Hematopoietic multipotent progenitor cell treated with erythropoietin and hydrocortisone succinate and interleukin-3 and kit ligand, for 6 days (in vitro differentiated cells): Measurements from ENCODE around the gene APOA1.

Experiments used
- DNase-seq: peaks from one replicate; pipeline ENCODE4 v3.0.0-alpha.2; 2015

APOA1 gene

DNA sequence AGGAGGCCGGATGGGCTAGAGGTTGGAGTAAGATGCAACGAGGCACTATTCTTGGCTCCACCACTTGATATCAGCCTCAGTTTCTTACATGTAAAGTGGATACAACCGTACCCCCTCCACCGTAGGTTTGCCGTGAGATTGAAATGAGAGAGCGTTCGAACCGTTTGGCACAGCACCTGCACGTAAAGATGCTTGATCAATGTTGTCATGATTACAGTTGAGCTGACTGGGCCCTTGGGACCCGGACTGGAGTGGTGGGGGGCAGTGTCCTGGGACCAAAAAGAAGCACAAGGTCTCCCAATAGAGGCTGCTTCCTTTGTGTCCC is 4.0 kb downstream of the APOA1 start:
- no peak for DNase-seq

DNA sequence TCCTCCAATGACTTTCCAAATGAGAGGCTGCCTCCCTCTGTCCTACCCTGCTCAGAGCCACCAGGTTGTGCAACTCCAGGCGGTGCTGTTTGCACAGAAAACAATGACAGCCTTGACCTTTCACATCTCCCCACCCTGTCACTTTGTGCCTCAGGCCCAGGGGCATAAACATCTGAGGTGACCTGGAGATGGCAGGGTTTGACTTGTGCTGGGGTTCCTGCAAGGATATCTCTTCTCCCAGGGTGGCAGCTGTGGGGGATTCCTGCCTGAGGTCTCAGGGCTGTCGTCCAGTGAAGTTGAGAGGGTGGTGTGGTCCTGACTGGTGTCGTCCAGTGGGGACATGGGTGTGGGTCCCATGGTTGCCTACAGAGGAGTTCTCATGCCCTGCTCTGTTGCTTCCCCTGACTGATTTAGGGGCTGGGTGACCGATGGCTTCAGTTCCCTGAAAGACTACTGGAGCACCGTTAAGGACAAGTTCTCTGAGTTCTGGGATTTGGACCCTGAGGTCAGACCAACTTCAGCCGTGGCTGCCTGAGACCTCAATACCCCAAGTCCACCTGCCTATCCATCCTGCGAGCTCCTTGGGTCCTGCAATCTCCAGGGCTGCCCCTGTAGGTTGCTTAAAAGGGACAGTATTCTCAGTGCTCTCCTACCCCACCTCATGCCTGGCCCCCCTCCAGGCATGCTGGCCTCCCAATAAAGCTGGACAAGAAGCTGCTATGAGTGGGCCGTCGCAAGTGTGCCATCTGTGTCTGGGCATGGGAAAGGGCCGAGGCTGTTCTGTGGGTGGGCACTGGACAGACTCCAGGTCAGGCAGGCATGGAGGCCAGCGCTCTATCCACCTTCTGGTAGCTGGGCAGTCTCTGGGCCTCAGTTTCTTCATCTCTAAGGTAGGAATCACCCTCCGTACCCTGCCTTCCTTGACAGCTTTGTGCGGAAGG is 4.8 kb downstream of the APOA1 start:
- no peak for DNase-seq

DNA sequence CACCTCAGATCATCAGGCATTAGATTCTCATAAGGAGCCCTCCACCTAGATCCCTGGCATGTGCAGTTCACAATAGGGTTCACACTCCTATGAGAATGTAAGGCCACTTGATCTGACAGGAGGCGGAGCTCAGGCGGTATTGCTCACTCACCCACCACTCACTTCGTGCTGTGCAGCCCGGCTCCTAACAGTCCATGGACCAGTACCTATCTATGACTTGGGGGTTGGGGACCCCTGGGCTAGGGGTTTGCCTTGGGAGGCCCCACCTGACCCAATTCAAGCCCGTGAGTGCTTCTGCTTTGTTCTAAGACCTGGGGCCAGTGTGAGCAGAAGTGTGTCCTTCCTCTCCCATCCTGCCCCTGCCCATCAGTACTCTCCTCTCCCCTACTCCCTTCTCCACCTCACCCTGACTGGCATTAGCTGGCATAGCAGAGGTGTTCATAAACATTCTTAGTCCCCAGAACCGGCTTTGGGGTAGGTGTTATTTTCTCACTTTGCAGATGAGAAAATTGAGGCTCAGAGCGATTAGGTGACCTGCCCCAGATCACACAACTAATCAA is 5.6 kb downstream of the APOA1 start:
- DNase-seq: no peak

DNA sequence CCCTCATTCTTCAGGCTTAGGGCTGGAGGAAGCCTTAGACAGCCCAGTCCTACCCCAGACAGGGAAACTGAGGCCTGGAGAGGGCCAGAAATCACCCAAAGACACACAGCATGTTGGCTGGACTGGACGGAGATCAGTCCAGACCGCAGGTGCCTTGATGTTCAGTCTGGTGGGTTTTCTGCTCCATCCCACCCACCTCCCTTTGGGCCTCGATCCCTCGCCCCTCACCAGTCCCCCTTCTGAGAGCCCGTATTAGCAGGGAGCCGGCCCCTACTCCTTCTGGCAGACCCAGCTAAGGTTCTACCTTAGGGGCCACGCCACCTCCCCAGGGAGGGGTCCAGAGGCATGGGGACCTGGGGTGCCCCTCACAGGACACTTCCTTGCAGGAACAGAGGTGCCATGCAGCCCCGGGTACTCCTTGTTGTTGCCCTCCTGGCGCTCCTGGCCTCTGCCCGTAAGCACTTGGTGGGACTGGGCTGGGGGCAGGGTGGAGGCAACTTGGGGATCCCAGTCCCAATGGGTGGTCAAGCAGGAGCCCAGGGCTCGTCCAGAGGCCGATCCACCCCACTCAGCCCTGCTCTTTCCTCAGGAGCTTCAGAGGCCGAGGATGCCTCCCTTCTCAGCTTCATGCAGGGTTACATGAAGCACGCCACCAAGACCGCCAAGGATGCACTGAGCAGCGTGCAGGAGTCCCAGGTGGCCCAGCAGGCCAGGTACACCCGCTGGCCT is 7.1 kb downstream of the APOA1 start:
- no peak for DNase-seq

DNA sequence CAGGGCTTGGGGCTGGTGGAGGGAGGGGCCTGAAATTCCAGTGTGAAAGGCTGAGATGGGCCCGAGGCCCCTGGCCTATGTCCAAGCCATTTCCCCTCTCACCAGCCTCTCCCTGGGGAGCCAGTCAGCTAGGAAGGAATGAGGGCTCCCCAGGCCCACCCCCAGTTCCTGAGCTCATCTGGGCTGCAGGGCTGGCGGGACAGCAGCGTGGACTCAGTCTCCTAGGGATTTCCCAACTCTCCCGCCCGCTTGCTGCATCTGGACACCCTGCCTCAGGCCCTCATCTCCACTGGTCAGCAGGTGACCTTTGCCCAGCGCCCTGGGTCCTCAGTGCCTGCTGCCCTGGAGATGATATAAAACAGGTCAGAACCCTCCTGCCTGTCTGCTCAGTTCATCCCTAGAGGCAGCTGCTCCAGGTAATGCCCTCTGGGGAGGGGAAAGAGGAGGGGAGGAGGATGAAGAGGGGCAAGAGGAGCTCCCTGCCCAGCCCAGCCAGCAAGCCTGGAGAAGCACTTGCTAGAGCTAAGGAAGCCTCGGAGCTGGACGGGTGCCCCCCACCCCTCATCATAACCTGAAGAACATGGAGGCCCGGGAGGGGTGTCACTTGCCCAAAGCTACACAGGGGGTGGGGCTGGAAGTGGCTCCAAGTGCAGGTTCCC is 7.8 kb downstream of the APOA1 start, which contains the start of gene APOC3:
Gene APOC3, plus strand, starts transcription at position 383 of the 659 bp plus-strand sequence. CDS start 676 bp downstream, outside the sequence.
- DNase-seq: no peak

DNA sequence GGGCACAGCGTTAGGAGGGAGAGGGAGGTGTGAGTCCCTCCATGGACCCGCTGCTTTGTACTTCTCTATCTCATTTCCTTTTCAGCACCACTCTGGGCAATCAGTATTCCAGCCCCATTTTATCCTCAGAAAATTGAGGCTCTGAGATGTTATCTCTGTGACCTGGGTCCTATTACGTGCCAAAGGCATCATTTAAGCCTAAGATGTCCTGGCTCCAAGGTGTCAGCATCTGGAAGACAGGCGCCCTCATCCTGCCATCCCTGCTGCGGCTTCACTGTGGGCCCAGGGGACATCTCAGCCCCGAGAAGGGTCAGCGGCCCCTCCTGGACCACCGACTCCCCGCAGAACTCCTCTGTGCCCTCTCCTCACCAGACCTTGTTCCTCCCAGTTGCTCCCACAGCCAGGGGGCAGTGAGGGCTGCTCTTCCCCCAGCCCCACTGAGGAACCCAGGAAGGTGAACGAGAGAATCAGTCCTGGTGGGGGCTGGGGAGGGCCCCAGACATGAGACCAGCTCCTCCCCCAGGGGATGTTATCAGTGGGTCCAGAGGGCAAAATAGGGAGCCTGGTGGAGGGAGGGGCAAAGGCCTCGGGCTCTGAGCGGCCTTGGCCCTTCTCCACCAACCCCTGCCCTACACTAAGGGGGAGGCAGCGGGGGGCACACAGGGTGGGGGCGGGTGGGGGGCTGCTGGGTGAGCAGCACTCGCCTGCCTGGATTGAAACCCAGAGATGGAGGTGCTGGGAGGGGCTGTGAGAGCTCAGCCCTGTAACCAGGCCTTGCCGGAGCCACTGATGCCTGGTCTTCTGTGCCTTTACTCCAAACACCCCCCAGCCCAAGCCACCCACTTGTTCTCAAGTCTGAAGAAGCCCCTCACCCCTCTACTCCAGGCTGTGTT is 8.5 kb downstream of the APOA1 start:
- DNase-seq: peak; percentile 30

DNA sequence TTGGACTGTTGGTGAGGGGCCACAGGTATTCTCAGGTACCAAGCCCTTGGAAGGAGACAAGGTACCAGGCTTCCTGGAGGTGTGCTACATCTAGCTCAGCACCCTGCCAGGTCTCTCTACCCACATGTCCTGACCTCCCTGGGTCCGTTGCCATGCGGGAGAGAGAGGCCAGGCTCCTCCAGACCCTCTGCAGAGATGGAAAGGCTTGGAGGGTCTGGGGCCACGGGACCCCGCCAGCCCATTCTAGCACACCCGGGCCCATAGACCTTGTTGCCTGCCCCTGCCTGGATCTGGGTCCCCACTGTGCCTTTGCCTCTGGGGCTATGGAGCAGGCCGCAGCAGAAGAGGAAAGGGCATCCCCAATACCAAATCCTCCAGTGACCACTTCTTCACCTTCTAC is 10.0 kb downstream of the APOA1 start:
- DNase-seq: no peak

DNA sequence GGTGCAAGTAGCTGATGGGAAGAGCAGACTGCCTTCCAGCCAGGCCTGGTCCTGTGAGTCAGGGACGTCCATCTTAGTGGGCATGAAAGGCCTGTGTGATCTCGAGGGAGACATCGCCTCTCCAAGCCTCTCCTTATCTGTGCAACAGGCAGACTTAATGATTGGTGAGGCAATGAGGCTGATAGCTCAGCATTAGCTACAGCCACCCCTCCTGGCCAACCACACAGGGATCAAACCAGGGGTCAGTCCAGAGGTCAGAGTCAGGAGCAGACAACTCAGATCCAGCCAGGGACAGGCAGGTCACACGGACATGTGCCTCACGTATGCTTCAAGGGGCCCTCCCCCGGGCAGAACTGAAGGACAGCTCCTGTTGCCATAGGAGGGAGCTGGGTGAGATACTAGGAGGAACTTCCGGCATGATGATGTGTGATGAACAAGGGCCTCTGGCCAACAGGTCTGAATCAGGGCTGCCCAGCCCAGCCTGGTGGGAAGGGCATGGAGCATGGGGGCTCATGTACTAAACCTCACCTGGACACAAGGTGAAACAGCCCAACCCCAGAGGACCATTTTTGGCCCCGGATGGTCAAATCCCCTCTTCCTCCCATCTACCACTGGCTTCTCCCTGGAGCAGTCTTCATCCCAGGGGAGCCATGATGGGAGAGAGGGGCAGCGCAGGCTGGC is 10.5 kb downstream of the APOA1 start:
- no peak for DNase-seq

DNA sequence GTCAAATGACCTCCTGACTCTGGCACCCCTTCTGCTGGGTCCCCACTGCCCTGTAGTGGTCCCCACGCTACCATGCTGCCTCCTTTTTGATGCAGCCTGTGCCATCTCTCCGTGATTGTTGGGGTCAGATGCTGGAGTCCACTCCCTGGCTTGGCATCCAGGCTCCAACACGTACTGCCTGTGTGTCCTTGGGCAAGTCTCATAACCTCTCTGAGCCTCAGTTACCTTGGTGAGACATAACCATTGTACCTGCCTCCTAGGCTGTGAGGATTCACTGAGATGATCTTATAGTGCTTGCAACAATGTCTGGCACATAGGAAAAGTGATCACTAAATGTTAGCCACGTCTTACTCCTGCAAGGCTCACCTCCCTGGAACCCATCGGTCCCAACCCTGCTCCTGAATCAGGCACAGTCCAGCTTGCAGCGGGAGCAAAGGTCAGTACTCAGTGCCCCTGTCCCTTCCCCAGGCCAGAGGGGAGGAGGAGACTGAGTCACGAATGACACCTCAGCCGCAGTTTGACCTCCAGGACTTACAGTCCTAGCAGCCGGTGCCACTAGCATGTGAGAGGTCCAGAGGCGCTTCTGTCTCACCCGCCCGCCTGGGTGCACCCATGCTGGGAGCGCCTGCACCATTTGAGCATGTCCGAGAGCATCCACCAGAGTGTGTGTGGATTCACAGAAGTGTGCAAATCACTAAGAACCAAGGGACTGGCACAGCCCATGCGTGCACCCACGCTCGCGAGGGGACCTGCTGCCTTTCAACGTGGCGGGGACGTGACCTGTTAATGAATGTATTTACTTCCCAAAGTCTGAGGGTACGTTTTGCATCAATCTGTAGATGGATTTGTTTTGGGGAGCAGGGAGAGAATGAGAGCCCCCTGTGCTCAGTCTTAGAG is 11.3 kb downstream of the APOA1 start:
- DNase-seq: no peak

DNA sequence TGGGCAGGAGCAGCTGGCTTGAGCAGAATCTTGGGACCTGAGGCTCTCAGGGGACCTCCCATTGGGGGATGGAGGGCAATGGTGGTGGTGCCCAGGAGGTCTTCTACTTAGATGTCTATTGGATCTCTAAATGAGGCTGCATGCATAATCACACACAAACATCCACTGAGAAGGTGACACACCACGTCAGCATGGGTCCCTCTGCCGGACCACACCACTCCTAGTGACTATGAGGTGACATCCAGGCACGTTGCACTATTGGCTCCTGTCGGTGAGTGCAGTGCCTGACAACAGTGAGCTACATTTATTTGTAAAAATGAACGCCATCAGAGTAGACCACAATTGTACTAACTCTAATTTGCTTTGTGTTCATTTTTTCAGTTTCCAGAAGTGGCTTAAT is 12.0 kb downstream of the APOA1 start:
- DNase-seq: no peak

DNA sequence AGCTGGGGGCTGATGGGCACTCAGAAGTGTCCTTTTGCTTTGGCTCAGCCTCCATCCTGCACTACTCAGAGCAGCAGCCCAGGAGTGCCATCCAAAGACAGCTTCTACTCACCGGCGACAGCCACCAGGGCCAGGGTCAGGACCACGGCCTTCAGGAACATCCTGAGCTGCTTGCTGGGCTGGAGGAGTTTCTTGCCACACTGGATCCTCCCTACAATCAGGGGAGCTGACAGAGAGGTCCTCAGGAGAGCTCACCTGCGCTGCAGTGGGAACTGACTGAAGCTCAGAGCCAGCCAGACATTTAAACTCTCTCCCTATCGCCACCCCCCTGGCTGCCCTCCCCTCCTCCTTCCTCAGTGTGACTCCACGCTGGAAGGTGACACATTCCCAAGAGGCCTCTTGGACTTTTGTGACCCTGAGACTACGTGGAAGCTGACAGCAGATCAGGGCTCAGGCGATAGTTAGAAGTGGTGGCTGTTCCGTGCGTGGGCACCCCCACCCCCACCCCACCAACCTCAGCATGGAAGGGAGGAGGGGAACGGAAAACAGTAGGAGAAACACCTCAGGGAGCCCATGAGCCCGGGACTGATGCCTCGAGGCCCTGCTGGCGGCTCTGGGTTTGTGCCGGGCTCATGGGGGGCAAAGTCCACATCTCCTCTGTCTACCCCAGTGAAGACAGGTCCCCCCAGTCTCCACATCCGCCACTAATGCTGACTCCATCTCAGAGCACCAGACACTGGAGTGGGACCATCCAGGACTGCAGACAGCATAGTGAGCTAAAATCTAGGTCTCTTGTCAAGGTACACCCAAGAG is 14.2 kb downstream of the APOA1 start, which contains the start of gene APOA4:
Gene APOA4, minus strand, starts transcription at position 274 of the 813 bp plus-strand sequence. Its CDS starts 113 bp downstream, at position 161.
- no peak for DNase-seq

DNA sequence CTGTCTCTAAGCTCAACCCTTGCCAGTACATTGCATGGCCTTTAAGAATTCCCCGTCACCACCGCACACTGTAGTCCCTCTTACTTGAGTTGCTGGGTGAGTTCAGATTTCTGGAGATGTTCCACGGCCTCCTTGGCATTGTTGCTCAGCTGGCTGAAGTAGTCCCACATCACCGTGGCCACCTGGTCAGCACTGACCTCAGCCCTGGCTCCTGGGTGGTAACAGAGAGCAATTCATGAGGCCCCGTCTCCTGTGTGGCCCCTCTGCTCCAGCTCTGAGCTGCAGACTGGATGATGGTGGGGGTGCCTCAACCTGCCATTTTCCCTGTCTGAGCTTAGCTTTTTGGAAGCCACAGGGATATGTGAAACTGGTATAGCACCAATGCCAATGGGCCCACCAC is 14.8 kb downstream of the APOA1 start:
- DNase-seq: no peak

DNA sequence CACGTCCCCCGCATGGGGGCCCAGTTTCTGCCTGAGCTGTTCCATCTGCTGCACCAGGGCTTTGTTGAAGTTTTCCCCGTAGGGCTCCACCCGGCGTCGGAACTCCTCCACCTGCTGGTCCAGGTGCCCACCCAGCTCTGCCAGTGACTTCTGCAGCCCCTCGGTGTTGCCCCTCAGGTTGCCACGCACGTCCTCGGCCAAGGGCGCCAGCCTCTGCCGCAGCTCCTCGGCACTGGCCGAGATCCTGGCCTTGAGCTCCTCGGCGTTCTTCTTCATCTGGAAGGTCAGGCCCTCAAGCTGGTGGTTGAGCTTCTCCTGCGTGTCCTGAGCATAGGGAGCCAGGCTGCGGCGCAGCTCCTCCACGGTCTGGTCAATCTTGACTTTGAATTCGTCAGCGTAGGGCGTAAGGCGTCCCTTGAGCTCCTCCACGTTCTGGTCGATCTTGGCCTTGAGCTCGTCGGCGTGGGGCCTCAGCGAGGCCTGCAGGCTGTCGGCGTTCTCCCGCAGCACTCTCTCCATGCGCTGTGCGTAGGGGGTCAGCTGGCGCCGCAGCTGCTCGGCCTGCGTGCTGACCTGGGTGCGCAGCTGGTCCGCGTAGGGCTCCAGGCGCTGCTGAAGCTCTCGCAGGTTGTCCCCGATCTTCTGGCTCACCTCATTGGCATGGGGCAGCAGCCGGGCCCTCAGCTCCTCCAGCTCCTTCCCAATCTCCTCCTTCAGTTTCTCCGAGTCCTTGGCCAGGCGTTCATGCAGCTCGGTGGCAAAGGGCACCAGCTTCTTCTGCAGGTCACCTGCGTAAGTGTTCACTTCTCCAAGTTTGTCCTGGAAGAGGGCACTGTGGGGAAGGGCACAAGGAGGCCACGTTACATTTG is 16.1 kb downstream of the APOA1 start:
- no peak for DNase-seq

DNA sequence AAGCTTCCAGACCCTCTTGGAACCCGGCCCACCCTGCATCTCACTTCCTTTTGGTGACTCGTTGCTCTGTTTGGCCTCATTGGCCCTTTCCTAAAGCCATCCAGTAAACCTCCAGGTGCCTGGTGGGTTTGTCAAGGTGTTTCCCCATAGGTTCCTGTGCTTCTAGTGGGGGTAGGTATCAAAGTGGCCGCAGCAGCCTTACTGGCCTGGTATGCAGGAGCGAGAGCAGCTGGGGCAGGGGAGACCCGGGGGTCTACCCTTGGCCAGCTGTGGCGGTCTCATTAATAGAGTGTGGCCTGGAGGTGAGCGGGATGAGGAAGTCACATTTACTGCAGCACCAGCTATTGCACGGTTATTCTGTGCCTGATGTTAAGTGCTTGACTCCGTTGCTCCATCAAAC is 18.4 kb downstream of the APOA1 start:
- no peak for DNase-seq

DNA sequence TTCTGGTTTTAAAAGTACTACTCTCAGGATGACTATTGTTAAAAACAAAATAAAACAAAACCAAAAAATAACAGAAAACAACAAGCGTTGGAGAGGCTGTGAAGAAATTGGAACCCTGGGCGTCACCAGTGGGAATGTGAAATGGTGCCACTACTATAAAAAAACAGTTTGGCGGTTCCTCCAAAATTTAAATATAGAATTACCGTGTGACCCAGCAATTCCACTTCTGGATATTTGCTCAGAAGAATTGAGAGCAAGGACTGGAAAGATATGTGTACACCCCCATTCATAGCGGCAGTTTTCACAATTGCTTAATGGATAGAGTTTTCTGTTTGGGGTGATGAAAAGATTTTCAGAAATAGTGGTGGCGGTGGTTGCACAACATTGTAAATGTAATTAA is 22.9 kb downstream of the APOA1 start:
- no peak for DNase-seq

DNA sequence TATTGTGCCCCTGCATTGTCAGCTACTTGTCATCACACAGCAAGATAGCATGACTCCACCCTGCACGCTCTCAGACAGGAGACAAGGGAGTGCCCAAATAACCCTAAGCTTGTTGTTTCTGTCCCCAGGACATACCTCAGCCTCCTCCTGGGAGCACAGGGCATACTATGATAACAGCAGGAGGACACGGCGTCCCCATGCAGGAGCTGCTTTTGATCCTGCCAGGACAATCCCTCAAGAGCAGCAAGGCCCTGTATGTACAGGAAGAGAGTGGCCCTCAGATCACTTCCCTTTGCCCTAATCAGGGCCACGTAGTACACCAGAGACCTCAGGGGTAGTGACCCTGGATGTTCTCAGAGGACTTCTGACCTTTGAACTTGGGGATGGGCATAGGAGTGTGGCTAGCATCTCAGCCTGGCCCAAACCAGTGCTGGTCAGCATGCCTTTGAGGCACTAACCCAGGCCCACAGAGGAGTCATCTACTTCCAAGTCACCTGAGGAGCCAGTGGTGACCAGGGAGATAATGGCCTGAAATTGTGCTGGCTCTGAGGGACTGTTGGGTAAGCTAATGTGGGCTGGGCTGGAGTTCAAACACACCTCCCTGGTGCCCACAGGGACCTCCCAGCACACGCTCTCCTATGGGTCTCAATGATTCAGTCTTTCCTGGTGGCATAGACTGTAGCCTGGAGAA is 23.5 kb downstream of the APOA1 start:
- peak; percentile 45 for DNase-seq

DNA sequence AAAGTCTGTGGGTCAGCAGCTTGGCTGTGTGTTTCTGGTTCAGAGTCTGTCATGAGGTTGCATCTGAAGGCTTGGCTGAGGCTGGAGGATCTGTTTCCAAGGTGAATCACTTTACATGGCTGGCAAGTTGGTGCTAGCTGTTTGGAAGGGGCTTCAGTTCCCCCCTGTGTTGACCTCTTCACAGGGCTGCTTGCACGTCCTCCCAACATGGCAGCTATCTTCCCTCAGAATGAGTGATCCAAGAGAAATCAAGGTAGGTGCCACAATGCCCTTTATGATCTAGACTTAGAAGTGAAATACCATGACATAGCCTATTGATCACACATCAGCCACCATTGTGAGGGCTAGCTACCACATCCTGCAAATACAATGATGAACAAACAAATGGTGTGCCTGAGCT is 24.3 kb downstream of the APOA1 start:
- no peak for DNase-seq

DNA sequence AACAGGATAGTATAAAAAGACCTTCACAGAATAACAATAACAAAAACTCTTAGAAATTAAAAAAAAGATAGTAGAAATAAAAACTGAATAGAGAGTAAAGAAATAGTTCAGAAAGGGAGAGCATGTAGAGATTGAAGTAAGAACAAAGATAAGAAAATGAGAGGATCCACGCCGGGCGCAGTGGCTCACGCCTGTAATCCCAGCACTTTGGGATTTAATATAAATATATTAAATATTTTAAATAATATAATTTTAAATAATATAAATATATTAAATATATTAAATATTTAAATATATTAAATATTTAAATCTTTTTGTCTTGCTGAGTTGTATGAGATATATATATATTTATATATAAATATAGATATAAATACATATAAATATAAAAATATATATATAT is 25.3 kb downstream of the APOA1 start:
- no peak for DNase-seq
